ENCODE data around the gene ANKRA2.

The ANKRA2 gene, protein sequence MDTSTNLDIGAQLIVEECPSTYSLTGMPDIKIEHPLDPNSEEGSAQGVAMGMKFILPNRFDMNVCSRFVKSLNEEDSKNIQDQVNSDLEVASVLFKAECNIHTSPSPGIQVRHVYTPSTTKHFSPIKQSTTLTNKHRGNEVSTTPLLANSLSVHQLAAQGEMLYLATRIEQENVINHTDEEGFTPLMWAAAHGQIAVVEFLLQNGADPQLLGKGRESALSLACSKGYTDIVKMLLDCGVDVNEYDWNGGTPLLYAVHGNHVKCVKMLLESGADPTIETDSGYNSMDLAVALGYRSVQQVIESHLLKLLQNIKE

DNA sequence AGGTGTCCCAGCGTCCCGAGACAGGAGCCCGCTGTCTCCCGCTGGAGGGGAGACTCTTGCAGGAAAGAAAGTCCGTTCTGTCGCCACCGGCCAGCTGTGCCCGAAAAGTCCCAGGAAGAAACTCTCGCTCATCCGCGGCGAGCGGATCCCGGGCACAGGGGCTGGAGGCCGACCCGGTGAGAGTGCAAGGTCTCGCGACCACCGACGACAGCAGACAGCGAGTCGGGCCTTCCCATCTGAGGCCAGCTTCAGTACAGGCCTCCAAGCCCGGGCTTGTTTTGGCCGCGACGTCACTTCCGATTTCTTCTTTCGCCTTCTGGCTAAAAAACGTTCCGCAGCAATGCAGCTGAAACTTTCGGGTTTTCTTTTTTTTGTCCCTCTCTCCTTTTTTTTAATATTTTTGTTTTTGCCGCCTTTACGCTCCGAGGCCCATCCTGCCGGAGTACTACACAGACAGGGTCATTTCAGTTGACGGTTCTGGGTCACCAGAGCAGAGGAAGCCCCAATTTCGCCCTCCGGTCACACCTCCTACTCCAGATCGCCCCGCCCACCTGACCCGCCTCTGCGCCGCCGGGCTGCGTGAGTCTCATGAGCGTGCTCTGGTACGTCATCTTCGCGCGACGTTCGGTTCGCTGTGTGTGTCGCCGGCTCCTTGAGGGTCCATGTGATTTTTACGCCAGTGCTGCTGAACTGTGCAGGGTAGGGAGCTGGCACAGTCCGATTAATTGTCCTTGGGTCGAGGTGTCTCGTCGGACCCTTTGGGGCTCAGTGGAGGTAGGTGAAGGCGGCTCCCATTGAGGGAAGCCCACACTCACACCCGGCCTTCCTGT, at the start of gene ANKRA2, which contains the start of gene UTP15:
Gene ANKRA2 (minus strand): TSS at position 501 of the 830 bp plus-strand sequence. CDS start 2,758 bp downstream, outside the sequence.
Gene UTP15 (plus strand): TSS at position 605 of the 830 bp plus-strand sequence. CDS start 1,602 bp downstream, outside the sequence.
- peak; percentile 97 for DNase-seq (ENCODE audit: low read depth in 2 of 2)

DNA sequence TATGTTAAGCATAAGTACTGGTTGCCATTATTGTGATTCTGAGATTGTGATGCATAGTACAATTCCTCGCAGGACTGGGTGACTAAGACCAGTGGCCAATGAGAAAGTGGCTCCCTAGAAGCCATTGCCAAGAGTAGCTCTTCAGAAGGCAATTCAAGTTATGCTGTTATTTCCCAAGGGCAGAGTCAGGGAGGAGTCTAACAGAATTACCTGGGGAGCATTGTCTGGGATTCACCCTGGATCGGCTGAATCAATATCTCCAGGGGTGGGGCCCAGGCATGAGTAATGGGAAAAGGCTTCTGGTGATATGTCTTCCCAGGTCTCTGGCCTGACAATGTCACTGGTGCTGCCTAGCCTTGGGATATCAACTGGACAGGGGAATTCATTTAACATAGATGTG, 49.6 kb upstream of the ANKRA2 start:
- DNase-seq (ENCODE audit: low read depth in 2 of 2) = no peak

DNA sequence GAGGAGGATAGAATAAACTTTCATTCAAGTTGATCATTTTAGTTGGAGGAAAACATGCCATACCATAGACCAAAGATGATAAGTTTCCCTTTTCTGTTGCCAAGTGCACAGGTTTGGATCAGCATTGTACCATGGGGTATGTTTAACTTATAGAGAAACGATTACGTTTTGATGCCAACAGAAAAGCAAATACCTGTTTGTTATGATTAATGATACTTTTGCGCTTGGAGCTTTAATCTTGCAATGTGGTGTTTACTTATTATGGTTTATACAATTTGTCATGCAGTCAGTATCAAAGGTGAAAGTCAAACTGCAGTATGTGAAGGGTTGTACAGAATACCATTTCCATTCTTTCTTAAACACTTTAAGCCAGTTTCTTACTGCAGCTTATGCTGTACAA, 47.4 kb upstream of the ANKRA2 start:
- DNase-seq (ENCODE audit: low read depth in 2 of 2) = no peak

DNA sequence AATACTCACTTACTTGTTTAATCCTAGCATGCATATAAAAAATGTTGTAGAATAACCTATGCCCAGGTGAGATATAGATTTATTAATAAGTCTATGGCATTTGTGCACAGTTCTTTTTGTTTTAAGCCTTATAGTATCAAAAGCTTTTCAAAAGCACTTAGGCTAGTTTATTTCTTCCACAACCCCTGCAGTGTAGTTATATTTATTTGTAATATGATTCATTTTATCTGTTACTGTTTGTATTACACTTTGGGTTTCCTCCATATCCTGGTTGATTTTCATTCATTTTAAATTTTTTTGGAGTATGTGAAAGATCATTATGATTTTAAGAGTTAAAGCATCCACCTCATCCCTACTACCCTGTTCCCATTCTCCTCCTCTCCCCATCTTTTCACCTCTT, 41.8 kb upstream of the ANKRA2 start:
- DNase-seq (ENCODE audit: low read depth in 2 of 2) = no peak

DNA sequence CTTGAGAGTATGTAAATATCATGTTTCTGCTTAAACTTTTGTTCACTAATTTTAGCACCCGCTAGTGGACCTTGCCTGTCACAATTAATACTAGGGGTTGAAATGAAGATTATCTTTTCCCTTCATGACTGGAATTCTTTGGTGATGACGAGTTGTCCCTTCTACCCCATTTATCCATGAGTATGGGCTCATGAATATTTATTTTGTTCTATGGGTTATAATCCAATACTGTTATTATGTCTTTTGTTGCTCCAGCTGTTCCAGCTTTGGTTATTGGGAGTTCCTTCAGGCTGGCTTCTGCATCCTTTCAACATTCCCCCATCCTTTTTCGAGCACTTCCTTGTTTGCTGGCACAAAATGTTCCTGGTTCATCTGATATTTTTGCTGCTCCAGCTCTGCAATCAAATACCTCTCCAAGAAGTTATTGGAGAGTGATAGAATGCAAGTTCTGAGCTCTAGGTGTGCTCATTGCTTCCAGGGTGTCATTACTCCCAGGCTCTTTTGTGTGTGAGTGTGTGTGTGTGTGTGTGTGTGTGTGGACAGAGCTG, 40.8 kb upstream of the ANKRA2 start:
- no peak for DNase-seq (ENCODE audit: low read depth in 2 of 2)

DNA sequence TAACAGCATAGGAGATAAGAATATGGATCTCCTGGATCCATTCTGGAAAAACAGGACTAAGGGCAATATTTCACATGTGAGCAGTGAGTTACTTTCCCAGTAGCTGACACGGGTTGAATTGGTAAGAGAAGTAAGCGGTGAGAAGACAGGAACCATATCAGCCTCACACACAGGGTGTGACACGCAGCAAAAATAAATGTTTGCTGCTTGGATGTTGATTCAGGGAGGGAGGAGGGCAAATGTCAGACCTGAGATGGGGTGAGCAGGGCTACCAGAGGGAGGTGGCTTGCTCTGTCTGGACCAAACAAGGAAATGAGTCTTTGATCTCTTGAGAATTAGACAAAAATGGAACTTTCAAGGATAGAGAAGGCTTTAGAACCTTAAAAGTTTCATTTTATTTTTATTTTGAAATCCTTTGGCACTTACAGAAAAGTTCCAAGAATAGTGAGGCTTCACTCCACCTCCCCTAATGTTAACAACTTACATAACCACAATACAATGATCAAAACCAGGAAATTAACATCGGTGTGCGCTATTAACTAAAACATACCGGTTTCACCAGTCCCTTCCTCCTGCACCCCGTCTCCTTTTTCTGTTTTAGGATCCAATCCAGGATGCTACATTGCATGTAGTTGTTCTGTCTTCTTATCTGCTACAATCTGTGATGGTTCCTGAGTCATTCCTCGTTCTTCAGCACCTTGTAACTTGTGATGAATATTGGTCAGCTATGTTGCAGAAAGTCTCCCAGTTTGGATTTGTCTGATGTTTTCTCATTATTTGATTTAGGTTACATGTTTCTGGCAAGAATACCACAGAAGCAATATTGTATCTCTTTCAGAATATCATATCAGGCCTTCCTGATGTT, 40.0 kb upstream of the ANKRA2 start:
- no peak for DNase-seq (ENCODE audit: low read depth in 2 of 2)

DNA sequence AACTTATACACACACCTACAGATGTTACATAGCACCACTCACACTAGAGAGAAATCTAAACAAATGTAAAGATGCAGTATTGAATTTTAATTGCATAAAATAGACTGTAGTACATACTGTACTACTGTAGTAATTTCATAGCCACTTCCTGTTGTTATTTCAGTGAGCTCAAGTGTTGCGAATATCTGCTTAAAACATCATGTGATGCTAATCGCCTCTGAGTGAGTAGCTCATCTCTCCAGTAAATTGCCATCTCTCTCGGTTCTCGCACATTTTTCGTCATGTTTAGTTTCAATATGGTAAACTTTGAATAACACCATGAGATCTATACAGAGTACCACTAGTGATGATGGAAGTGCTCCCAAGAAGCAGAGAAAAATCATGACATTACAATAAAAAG, 38.6 kb upstream of the ANKRA2 start:
- no peak for DNase-seq (ENCODE audit: low read depth in 2 of 2)

DNA sequence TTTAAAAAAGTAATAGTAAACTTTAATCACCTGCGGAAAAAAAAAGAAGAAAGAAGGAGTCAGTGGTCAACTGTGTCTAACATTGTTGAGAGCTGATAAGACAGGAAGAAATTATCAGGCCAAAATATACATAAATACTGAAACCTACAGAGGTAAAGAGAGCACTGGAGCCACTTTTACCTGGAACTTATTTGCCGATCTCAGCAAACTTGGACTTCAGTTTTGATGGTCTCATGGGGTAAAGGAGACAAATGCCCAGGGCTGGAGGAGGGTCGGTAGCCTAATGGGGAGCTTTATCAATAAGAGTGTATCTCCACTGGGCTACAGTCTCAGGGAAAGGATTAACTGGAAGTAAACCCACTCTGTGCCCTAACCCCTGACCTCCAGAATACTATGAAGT, 33.9 kb upstream of the ANKRA2 start:
- DNase-seq (ENCODE audit: low read depth in 2 of 2) = no peak

DNA sequence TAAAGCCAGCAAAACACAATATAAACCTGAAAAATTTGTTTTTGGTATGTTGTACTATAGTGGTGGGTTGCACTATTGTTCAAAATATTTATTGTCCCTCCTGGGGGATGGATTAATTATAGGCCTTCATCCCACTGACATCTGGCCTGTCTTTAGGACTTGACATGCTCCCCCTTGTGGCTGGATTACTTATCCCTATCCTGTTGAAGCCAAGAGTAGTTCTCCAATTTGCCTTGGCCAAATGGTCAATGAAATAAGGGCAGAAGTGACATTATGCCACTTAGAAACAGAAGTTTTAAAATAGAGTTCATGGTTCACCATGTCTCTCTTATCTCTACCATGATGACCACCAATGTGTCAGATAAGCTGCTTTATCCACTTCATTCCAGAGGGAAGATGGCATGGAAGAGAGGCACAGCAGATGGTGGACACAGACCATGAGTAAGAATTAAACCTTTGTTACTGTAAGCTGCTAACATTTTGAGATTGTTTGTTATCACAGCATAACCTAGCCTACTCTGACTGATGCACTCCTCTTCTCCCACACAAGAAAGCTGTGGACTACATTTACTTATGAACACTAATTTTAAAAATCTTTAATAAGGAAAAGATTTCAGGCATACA, 31.4 kb upstream of the ANKRA2 start:
- DNase-seq (ENCODE audit: low read depth in 2 of 2) = no peak

DNA sequence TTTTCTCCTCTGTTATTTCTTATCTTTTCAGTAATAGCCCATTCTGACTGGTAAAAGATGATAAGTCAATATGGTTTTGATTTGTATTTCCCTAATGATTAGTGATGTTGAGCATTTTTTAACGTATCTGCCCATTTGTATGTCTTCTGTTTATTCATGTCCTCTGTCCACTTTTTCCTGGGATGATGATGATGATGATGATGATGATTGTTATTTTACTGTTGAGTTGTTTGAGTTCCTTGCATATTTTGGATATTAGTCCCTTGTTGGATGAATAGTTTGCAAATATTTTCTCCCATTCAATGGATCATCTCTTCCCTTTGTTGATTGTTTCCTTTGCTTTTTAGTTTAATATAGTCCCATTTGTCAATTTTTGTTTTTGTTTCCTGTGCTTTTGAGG, 27.1 kb upstream of the ANKRA2 start:
- no peak for DNase-seq (ENCODE audit: low read depth in 2 of 2)

DNA sequence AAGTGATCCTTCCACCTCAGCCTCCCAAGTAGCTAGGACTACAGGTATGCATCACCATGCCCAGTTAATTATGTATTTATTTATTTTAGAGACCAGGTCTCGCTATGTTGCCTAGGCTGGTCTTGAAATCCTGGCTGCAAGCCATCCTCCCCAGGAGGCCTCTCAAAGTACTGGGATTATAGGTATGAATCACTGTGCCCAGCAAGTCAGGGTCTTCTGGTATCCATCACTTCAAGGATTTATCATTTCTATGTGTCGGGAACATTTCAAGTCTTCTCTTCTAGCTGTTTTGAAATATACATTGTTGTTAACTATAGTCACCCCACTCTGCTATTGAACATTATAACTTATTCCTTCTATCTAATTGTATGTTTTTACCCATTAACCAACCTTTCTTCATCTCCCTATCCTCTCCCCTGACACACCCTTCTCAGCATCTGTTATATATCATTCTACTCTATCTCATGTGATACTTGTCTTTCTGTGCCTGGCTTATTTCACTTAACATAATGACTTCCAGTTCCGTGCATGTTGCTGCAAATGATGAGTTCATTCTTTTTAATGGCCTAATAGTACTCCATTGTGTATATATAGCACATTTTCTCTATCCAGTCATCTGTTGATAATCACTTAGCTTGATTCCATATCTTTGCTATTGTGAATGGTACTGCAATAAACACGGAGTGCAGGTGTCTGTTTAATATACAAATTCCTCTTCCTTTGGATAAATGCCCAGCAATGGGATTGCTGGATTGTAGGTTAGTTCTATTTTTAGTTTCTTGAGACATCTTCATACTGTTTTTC, 26.5 kb upstream of the ANKRA2 start:
- no peak for DNase-seq (ENCODE audit: low read depth in 2 of 2)

DNA sequence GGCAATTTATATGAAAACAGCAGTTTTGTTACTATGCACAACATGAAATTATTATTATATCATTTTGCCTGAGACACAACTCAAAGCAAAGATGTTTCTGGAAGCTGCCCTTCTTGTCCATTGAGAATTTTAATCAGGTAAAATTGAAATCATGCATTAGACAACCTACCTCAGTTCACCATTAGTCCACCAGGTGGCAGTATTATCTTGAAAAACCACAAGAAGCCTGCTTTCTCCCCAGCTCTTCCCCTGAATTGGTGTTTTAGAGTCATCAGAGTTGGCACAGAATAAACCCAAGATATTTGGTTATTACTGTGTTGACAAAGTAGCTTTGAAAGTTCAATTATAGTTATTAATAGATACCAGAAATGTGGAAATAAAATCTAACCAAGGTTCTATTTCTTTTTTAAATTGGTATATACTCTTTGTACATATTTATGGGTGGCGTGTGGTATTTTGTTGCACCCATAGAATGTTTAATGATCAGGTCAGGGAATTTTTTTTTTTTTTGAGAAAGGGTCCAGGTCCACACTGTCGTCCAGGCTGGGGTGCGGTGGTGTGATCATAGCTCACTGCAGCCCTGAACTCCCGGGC, 25.8 kb upstream of the ANKRA2 start:
- no peak for DNase-seq (ENCODE audit: low read depth in 2 of 2)

DNA sequence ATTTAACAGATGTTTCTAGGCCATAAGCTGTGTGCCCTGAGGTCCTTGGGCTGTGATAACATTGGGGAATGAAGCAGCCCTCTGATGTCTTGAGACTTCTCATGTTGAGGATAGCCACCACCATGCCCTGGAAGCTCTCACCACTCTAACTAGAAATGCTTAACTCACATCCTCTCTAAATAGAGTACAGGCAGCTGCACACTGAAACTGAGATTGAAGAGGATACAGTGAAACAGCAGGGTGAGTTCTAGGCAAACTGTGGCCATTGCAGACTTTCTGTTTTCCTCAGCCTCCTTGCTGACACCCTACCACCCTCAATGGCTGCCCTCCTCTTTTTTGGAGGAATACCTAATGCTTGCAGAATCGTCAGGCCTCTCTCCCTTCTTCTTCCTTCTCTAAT, 22.5 kb upstream of the ANKRA2 start:
- DNase-seq (ENCODE audit: low read depth in 2 of 2) = no peak

DNA sequence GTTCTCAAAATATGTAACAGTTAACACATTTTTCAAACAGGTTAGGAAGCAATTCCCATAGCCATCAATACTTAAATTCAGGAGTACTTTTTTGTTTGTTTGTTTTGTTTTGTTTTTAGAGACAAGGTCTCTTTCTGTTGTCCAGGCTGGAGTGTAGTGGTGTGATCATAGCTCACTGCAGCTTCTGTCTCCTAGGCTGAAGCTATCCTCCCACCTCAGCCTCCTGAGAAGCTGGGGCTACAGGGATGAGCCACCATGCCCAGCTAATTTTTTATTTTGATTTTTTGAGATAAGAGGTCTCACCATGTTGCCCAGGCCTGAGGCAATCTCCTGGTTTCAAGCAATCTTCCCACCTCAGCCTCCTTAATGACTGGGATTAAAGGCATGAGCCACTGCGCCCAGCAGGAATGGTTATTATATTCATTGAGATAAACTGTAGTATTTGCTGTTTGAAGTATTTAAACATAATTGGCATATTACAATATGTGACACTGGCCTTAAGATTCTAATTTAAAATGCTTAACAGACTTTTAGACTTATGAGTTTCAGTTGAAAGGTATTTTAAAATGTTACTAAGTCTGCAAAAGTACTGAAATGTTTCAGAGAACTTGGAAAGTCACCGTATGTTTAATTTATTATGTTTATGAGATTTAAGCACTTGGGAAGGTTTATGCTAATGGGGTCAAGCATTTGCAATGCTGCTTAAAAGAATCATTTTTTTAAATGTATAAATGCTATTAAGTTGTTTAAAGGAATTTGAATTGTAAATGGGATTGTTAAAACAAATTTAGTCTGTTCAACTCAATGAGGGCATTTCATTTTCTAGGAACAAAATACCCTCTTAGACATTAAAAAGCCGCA, 17.1 kb upstream of the ANKRA2 start:
- no peak for DNase-seq (ENCODE audit: low read depth in 2 of 2)

DNA sequence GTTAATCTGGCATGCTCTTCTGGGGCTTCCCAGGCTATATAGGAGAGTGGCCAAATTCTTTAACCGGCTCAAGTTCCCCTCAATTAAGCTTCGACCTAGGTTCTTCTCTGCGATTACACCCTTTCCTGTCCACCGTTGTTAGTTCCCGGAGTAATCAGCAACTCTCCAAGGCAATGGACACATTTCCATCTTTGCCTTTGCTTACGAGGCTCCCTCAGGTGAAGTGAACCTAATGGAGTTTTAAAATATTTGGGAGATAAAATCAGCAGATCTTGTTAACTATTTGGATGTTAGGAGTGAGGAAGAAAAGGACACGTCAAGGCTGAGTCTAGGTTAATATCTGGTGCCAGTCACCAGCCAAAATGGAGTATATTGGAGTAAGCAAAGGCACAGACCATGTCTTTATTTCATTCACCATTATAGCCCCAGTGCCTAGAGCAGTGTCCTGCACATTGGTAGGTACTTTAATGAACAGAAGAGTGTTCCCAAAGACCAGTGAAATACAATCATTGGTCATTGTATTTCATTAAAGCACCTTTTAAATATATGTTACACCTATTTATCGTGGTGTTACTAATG, 619 bp upstream of the ANKRA2 start:
- DNase-seq (ENCODE audit: low read depth in 2 of 2) = no peak

DNA sequence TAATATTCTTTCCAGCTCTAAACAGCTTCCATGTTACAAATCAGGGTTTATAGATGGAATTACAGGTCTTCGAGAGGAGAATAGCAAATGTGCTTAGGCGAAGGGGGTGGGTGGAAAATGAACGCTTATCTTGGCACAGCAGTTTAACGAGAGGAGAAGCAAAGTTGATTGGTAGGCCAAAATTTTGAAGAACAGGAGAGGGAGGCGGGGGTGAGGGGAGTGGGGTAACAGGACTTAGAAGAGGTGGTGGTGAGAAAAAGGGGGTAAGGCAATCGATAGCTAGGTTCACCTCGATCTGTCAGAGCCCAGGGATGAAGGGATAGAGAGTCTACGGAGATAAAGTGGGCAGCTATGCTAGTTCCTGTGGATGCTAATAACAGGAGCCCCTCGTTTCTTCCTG, 764 bp downstream of the ANKRA2 start:
- DNase-seq (ENCODE audit: low read depth in 2 of 2) = no peak

DNA sequence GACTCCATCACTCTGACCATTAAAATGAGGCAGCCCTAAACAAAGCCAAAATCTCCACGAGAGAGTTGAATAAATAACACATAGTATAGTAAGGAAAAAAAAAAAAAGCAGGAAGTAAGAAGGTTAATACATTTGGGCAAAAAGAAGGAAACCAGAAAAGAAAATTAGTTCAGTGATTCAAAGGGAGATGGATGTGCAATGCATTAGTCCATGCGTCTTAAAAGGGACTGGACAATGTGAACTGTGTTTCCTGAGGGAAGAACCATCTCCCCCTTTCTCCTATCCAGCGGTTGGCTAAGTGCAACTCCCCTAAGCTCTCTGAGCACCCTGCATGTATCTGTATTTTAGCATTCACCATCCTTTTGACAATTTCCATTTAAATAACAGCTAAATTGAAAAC, 1.4 kb downstream of the ANKRA2 start:
- no peak for DNase-seq (ENCODE audit: low read depth in 2 of 2)

DNA sequence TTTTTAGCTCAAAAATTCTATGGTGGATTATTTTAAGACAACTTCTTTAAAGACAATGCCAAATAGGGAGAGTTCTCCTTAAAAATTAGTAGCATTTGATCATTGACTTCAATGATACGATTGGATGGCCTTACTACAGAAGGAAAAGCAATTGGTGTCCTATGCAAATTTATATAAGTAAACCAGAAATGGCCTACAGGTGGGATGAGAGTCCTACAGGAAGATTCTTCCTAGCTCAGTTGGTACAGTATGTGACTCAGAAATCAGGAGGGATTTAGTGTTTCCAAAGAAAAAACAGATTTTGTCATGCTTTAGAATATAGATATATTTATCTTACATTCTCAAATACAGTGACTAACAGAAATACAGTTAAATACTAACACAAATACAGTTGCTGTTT, 6.5 kb downstream of the ANKRA2 start:
- DNase-seq (ENCODE audit: low read depth in 2 of 2) = no peak

DNA sequence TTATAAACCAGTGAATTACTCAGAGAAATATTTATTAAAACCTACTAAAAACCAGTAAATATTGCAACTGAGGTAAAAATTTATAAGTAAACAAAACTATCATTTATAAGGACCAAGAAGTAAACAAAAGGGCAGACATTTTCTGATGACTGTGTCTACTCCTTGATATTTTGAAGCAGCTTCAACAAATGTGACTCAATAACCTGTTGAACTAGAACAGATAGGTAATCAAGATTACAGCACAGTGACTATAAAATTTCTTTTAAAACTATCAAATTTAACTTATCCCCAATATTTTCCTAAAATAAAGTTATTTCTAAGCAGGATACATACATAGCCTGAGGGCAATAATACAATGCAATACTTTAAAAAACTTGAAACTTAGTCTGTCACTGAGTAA, 12.8 kb downstream of the ANKRA2 start:
- DNase-seq (ENCODE audit: low read depth in 2 of 2) = no peak
